Astrocyte (in vitro differentiated cells and primary cell): ENCODE measurements around the gene HOXC9.

Experiments
- EZH2 ChIP-seq: IDR thresholded peaks from 2 replicates; pipeline ENCODE4 v1.6.1; 2012; ENCODE audit warnings: mild to moderate bottlenecking, low read length, inconsistent platforms; ENCODE audit not compliant: insufficient read depth
- TF ChIP-seq, protein P1 (sequence below): IDR thresholded peaks from 2 replicates; pipeline ENCODE4 v1.5.1; 2011; ENCODE audit warnings: low read depth, mild to moderate bottlenecking, inconsistent platforms, low read length, moderate library complexity; ENCODE audit not compliant: insufficient read depth

- TF ChIP-seq, protein P1, sequence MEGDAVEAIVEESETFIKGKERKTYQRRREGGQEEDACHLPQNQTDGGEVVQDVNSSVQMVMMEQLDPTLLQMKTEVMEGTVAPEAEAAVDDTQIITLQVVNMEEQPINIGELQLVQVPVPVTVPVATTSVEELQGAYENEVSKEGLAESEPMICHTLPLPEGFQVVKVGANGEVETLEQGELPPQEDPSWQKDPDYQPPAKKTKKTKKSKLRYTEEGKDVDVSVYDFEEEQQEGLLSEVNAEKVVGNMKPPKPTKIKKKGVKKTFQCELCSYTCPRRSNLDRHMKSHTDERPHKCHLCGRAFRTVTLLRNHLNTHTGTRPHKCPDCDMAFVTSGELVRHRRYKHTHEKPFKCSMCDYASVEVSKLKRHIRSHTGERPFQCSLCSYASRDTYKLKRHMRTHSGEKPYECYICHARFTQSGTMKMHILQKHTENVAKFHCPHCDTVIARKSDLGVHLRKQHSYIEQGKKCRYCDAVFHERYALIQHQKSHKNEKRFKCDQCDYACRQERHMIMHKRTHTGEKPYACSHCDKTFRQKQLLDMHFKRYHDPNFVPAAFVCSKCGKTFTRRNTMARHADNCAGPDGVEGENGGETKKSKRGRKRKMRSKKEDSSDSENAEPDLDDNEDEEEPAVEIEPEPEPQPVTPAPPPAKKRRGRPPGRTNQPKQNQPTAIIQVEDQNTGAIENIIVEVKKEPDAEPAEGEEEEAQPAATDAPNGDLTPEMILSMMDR = no peak
- TF ChIP-seq EZH2 = no peak
Observed at GRCh38 chr12:54022960-54023884, 23.3 kb downstream of the HOXC9 start.
